T follicular helper cell (primary cell): ENCODE results near the gene RGL2.
"Not testable (repeated sequence)": the region's sequence is repeated elsewhere in the genome, so short reads cannot be mapped to it uniquely, and the experiment has no call there.

Experiments used
- DNase-seq: peaks from one replicate; pipeline ENCODE4 v3.0.0-alpha.2; 2020; ENCODE audit warnings: low read depth

The RGL2 gene

DNA sequence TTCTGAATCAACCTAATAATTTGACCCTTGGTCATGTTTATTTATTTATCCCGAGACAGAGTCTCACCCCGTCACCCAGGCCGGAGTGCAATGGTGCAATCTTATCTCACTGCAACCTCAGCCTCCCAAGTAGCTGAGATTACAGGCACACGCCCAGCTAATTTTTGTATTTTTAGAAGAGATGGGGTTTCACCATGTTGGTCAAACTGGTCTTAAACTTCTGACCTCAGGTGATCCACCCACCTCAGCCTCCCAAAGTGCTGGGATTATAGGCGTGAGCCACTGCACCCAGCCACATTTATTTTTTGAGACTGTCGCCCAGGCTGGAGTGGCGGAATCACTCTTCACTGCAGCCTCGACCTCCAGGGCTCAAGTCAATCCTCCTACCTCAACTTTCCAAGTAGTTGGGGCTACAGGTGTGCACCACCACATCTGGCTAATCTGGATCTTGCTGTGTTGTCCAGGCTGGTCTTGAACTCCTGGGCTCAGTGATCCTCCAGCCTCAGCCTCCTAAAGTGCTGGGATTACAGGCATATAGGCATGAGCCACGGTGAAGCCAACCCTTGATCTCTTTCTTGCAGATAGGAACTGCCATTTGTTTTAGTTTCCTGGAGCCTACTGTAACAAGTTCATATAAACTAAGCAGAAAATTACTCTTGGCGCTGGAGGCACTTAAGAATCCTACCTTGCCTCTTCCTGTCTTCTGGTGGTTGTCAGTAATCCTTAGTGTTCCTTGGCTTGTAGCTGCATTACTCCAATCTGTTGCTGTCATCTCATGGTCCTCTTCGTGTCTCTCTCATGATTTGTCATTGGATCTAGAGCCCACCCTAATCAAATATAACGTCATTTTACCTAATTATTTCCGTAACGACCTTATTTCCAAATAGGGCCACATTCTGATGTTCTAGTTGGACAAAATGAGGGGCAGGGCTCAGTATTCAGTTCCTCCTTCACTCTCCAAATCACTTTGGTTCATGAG is 24.5 kb downstream of the RGL2 start:
- DNase-seq, result no peak

DNA sequence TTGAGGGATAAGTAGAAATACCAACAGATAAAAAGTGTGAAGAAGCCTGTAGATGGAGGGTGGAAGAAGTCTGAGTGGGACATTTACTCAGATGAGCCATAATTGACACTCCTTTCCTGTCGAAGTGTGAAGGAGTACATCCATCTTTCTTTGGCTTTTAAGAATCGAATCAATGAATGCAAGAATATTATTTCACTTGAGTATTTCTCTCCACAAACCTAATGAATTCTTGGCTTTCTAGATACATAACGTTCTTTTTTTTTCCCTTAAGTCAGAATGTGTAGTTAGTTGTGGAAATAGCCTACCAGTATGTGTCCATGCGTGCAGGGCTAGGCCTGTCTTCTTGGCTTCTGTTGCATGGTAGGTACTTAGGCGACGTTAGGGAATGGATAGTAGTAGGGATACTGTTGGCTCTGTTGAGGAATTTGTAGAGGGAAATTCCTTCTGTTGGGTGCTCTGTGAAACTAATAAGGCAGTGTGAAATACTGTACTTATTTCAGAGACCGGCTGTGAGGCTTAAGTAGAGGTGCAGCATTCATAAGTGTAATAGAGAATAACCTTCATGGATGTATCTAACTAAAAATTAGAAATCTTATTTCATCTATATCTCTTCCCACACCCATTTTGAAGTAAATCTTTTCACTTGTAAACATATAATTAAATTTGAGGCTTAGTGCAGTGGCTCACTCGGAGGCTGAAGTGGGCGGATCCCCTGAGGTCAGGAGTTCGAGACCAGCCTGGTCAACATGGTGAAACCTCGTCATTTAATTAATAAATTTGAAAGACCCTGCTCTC is 25.4 kb downstream of the RGL2 start:
- no peak for DNase-seq

DNA sequence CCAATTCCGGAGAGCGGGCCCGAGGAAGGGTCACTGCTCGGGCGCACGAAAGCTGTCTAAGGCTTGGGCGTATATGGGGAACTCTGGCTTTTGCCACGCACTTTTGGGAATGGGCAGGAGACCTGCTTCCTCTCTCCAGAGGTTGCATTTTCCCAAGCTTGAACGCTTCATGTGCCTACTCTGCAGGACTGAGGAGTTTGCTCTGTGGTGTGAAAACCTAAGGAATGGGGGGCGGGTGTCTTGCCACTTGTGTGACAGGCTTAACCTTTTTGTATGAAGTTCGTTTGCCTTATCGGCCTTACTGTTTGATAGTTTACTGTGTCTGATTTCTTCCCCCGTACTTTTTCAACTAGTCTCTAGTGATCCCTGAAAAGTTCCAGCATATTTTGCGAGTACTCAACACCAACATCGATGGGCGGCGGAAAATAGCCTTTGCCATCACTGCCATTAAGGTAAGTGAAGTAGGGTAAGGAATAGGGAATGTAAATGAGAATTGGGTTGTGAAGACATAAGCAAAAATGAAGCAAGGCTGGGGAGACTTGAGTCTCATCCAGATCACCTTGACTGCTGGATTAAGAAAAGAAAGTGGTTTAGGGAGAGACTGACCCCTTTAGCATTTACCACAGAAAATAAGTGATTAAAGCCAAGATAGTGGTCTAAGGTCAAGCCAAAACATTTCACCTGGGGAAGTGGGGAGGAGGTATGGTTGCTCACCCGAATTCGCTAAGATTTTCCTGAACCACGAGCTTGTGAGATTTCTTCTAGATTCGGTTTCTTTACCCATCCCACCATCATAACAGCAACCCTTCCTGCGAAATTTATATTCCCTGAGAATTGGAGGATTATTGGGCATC is 26.2 kb downstream of the RGL2 start:
- no peak for DNase-seq

DNA sequence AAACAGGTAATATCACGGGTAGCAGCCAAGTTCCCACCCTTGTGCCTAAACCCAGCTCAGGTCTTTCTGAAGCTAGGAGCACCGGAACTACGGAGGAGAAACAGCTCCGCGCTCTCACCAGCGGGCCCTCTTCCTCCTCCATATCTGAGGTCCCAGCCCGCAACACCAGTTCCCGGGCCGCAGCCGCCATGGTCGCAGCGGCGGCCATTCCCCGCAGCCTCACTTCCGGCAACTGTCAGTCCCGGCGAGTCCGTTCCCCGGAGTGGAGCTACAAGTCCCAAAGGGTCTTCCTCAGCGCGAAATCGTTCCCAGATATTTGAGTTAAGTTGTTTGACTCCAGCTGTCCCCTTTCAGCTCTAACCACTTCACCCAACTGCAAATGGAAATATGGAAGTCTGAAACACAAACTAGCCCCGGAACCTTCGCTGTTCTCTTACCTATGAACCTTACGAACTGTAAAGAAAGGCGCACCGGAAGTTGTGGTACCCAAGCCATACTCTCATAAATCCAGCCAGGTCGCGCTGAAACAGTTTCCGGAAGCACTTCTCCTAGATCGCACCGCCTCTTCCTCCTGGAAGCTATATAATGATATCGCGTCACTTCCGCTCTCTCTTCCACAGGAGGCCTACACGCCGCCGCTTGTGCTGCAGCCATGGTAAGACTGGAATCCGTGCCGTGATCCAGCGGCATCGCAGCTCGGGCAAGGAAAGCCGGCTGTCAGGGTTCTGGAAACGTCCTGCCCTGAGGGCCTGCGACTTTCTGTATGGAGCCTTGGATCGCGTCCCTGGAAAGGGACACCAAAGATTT is 27.1 kb downstream of the RGL2 start, which contains the start of the genes RPS18 and VPS52:
RPS18 (plus strand) TSS at position 608 of the 807 bp plus-strand sequence; CDS start at position 653, 45 bp downstream.
VPS52 (minus strand) TSS at position 409 of the 807 bp plus-strand sequence; CDS start at position 208, 201 bp downstream.
- DNase-seq, result peak; percentile 89

DNA sequence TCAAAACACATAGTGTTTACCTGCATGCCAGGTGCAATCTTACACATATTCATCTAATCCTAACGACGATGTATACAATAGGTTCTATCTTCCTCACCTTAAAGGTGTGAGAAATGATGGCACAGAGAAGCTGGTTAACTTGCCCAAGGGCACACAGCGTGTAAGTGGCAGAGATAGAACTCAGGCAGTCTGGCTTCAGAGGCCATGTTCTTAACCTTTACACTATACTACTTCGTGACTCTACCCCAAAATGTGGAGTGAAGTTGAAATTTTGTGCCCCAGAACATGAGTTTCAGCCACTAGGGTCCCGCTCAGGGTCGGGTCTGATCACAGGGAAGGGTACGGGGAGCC is 27.6 kb downstream of the RGL2 start:
- no peak for DNase-seq

DNA sequence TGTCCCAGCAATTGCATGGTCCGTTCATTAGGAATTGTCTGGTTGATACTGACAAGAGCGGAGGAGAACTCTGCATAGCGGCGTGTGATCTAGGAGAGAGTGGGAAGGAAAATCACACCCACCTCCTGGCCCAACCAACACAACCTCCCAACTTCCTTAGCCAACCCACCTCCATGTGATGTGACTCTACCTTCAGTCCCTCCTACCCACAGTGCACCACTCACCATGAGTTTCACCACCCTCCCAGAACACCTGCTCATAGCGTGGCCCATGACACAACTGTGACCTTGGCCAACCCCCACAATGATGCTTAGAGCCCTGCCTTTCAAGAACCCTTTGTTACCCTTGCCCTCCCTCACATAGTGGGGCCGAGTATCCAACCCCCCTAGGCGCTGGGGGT is 34.7 kb downstream of the RGL2 start:
- DNase-seq, result no peak

DNA sequence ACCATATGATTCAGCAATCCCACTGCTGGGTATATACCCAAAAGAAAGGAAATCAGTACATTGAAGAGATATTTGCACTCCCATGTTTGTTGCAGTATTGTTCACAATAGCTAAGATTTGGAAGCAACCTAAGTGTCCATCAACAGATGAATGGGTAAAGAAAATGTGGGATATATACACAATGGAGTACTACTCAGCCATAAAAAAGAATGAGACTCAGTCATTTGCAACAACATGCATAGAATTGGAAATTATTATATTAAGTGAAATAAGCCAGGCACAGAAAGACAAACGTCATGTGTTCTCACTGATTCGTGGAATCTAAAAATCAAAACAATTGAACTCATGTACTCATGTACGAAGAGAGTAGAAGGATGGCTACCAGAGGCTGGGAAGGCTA is 36.3 kb downstream of the RGL2 start:
- not testable (repeated sequence) for DNase-seq

DNA sequence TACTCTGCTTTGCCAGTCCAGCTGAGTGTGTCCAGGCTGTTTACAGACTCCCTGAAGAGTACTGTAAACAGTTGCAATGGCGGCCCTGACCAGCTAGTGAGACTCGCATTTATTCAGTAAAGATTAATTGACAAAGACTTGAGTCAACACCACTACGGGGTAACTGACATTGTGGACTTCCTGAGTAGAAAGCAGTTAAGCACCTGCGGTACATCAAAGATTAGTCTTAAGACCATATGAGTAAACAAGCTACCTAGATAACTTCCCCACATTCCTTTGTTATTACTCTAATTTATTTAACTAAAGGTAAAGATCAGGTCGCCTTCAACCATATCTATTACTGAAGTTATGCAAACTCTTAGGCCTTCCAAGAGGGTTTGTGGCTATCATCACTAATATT is 39.7 kb downstream of the RGL2 start:
- DNase-seq, result no peak

DNA sequence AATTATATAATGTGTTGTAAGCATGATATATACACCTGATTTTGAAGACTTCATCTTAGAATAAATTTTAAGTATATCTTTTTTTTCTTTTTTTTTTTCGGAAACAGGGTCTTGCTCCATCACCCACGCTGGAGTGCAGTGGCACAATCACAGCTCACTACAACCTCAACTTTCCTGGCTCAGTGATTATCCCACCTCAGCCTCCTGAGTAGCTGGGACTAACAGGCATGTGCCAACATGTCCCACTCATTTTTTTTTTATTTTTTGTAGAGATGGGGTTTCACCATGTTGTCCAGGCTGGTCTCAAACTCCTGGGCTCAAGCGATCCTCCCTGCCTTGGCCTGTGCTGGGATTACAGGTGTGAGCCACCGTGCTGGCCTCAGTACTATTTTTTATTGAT is 44.2 kb downstream of the RGL2 start:
- no peak for DNase-seq

DNA sequence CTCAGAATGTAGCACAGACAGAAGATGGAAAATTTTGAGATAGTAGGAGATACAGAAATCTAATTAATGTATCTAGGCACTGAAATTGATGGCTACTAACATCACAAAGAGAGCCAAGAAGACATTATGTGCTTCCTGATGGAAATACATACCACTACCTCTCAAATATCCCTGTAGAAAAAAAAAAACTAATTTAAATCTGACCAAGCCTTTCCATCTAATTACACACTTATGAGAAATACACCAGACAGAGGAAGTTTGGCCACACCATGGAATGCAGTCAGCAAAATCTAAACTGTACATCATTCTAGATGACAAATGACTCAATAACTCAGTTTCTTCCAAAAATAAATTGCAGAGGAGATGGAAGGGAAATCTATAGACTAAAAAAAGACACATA is 46.0 kb downstream of the RGL2 start:
- no peak for DNase-seq

DNA sequence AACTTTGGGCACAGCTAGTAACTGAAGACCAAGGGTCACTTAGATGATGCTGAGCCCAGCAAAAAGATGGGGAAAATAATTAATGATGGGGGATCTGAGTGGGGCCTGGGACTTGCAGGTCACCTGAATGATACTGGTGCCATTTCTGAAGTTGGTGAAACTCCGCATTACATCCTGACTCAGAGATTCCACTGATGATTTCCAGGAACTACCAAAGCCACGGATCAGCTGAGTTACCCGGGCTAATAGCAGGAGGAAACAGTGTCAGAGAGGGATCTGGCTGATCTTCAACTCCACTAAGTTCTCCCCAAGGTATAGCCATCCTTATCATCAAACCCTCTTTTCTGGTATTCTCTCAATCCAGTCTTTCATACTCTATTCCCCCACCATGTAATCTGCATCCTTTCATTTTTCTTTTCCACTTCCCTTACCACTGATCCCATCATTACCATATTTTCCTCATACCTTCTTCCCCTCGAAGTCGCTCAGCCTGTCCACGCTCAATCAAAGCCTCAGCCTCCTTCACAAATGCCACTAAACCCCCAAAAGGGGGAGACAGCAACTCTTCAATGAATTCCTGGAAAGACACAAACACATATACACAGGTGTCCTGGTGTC is 47.2 kb downstream of the RGL2 start:
- DNase-seq, result no peak

DNA sequence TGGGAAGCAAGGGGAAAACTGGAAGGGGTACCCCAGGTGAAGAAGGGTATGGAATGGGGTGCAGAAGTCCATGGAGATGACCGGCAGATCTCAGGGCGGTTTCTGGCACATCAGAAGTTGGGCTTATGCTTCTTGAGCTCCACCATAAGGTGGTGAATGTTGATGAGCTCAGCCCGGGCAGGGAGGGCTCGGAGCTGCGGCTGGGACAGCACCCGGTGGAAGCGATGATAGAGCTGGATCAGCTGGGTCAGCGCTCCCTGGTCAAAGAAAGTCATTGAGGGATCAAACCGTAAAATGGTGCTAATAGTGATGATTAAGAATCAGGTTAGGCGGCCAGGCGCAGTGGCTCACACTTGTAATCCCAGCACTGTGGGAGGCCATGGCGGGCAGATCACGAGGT is 48.0 kb downstream of the RGL2 start:
- DNase-seq, result no peak

DNA sequence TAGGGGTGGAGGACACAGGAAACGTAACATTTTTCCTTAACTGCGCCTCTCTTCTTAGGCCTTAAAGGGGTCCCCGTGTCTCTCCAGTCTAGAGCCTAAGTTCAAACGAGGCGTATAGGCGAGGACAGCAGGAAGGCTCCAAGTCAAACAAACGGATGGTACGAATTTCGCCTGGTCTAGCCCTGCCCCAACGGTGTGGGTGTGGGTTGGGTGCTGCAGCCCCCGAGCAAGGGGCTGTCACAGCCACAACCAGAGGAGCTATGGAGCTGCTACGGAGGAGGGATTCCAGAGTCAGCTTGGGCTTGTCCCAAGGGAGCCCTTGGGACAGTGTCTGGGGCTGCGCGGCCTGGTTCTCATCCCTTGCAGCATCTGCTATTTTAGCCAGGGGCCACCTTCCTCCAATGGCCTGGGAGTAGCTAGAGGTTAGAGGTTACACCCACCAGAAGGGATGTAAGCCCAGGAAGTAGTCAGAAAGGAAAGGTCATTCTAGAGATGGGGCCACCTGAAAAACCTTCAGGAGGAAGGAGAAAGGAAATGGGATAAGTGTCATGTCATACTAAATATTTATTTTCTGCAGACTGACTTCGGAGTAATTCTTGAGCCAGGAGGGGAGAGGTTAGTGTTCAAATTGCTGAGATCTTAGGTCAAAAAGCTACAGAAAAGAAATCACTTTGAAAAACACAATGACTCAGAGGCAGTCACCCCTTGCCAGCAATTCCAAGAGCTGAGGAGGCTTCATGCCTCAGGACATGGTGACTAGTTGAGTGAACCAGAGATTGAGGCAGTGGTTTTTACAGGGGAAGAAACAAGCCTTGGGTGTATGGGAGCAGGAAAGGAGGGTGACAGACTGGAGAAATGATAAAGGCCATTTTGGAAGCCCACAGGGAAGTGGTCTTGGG is 48.8 kb downstream of the RGL2 start:
- DNase-seq, result no peak

DNA sequence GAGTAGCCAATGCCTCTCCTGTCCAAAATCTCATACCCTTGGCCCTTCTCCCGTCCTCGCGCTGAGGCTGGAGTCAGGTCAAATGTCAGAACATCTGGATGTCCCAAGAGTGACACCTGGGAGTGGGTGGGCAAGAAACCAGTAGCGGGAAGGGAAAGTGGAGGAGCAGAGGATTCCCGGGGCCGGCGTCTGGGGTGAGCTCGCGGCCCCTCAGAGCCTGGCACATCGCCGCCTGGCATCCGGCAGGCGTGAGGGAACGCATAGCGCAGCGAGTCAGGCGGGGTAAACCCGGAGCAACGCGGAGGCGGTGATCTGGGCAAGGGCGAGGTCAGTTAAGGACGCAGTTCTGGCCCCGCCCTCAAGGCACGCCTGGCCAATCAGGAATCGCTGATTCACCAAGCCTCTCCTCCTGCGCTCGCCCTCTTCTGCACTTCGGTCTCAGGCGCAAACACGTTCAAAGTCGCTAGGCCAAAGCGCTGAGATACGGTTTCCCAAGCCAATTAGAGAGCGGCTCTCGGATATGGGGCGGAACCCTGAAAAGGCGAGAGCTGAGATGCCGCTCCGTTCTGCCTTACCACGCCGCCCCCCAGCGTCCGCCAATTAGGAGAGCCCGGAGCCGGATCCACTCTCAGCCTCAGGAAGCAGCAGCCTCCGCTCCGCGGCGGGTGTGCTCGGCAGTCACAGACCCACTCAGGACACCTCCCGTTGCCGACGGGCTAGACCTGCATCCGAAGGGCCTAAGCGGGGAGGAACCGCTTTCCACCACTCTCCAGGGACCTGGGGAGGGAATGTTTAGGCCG is 49.6 kb downstream of the RGL2 start:
- DNase-seq, result peak; percentile 92

DNA sequence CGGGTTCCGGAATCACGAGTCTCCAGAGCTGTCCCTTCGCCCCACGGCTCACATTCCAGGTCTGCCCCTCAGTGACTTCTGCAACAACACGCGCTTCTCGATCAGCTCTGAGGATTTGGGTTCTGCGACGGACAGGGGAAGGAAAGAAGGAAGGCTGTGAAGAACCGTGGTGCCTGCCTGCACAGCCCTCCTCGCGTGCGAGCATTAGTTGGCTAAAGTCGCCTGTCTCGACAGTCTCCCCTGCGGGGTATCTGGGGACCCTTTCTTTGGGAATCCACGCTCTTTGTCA is 50.2 kb downstream of the RGL2 start:
- DNase-seq, result no peak

DNA sequence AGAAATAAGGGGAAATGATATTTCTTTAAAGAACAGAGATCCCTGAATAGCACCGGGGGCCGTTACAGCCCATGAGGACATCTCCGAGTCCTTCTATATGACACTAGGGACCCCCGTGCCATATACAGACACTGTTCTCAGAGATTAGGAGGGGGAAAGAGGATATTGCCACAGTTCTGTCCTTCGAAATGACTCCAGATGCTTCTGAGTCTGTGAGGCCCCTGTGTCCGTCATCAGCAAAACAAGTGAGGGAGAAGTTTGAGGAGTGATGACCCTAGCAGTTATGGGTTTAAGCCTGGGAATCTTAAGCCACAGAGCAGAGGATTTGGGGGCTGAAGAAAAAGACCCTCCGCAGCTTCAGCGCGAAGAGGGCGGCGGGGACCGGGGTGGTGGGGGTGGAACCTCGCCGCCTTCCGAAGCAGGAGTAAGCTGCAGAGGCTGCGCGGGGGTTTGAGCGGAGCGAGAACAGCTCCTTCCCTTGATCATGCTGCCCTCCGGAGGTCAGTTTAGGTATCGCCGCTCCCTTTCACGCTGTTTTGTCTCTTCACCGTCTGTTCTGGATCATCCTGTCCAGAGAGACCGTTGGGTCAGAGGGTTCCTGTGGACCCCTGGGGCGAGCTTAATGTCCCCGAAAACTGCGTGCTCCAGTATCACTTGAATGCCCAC is 50.6 kb downstream of the RGL2 start:
- peak; percentile 83 for DNase-seq

DNA sequence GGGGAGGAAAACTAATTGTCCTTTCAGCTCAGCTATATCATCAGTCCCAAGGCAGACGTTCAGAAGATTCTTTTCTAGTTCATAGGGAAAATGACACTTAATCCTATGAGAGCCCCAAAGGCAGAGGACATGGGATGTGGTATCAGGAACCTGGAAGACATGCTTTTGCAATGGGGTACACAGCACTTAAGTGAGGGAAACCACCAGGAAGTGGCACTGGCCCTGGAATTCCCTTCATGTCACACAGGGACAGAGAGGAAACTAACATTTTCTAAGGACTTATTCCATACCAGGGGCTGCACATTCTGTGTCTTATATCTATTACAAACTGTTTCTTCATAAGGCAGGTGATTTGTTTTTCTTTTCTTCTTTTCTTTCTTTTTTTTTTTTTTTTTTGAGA is 55.3 kb downstream of the RGL2 start:
- DNase-seq, result no peak

DNA sequence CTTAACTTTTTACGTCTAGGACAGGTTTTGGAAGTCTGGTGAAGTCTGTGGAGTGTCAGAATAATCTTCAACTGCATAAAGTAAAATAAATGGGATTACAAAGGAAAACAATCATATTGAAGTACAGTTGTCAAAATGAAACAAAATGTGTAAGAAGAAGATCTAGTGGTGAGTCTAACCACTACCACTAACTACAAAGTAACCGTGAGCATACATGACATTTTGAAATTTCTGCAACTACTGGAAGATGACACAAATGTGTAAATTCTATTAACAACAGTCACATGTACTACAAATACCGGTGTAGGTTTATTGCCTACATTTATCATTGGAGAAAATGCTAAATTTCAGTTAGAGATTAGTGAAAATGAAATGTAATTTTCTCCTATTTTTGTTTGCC is 56.8 kb downstream of the RGL2 start:
- no peak for DNase-seq
